ENCODE measurements around the gene HIC1. TPM values are rescaled to one million over a fixed set of nuclear protein-coding genes. Genes with fewer than 3 reads are reported as not detected.

The HIC1 gene
- total RNA-seq, 4 donors from 2014 or later: 9.1 to 32.5 (median 14.7) TPM

DNA sequence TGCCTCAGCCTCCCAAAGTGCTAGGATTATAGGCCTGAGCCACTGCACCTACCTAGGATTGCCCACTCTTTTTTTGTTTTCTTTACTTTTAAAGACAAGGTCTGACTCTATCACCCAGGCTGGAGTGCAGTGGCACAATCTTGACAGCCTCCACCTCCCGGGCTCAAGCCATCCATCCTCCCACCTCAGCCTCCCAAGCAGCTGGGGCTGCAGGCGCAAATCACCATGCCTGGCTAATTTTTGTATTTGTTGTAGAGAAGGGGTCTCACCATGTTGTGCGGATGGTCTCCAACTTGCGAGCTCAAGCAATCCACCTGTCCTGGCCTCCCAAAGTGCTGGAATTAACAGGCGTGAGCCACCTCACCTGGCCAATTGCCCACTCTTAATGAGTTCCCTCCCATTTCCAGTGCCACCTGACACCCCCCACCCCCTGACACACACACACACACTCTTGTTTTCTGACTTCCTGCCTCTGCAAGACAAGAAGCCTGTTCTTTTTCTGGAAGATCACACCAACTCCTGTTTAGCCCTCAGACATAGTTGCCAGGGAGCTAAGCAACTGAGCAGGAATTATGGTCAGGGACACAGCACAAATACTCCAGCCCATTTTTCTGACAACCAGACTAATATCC is 10.5 kb upstream of the HIC1 start:
- intact Hi-C loops (cut with DNase I; ENCODE audit: low total_unique reads): no loop called here
- Histone ChIP-seq H3K27ac (no peak overlapping the region), H3K27me3 (peaks cover 11% of the 10 kb centered on the region), H3K36me3 (no peaks in the 10 kb centered on the region), H3K4me1 (peaks cover 16 to 32% (median 22%) of the 10 kb centered on the region in 4 donors), H3K9me3 (no peaks in the 10 kb centered on the region), H3K4me3 (no peak overlapping the region)
- in situ Hi-C loops (cut with MboI; ENCODE audit: low pct_ligation_motif_present in 1 of 4, low pct_unique_long_range_greater_than_20kb in 1 of 4, low sequenced_read_pairs in 3 of 4): loop anchor here in 3 of 4 donors (25.0 kb wide), 3 partner anchors 332 to 382 kb away; partner anchors contain the start of genes PRPF8 (in 1 of the 3), TLCD2 (in 1 of the 3) and WDR81 (in 1 of the 3)
- no peak for DNase-seq
- WGBS, 2 donors (ENCODE audit: low coverage in 1 of 2): 98% methylated on average over 5 of the region's 5 CpGs; no CpG with 5 or more reads in 1 of the 2 donors
- TF ChIP-seq POLR2AphosphoS5 (IDR thresholded peaks at IDR 0.05) (no peak), POLR2A (IDR thresholded peaks at IDR 0.05) (no peak), EP300 (IDR thresholded peaks at IDR 0.05; ENCODE audit: low read depth) (no peak)
- TF ChIP-seq, protein P1, sequence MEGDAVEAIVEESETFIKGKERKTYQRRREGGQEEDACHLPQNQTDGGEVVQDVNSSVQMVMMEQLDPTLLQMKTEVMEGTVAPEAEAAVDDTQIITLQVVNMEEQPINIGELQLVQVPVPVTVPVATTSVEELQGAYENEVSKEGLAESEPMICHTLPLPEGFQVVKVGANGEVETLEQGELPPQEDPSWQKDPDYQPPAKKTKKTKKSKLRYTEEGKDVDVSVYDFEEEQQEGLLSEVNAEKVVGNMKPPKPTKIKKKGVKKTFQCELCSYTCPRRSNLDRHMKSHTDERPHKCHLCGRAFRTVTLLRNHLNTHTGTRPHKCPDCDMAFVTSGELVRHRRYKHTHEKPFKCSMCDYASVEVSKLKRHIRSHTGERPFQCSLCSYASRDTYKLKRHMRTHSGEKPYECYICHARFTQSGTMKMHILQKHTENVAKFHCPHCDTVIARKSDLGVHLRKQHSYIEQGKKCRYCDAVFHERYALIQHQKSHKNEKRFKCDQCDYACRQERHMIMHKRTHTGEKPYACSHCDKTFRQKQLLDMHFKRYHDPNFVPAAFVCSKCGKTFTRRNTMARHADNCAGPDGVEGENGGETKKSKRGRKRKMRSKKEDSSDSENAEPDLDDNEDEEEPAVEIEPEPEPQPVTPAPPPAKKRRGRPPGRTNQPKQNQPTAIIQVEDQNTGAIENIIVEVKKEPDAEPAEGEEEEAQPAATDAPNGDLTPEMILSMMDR (IDR thresholded peaks at IDR 0.05): no peak

DNA sequence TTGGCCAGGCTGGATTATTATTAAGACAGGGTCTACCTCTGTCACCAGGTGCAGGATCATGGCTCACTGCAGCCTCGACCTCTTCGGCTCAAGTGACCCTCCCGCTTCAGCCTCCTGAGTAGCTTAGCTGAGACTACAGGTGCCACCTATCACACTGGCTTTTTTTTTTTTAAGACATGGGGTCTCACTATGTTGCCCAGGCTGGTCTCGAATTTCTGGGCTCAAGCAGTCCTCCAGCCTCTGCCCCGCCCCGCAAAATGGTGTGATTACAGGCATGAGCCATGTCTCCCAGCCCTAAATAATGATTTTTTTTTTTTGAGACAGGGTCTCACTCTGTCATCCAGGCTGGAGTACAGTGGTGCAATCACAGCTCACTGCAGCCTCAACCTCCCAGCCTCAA is 7.3 kb upstream of the HIC1 start:
- H3K36me3 ChIP-seq: no peaks in the 10 kb centered on the region
- TF ChIP-seq, protein P1 (IDR thresholded peaks at IDR 0.05): no peak
- TF ChIP-seq EP300 (IDR thresholded peaks at IDR 0.05; ENCODE audit: low read depth): no peak
- no peak for TF ChIP-seq POLR2A (IDR thresholded peaks at IDR 0.05)
- TF ChIP-seq POLR2AphosphoS5 (IDR thresholded peaks at IDR 0.05): no peak
- H3K4me1 ChIP-seq: peaks cover 21 to 42% (median 30%) of the 10 kb centered on the region in 4 donors
- H3K9me3 ChIP-seq: no peaks in the 10 kb centered on the region
- H3K27me3 ChIP-seq: peaks cover 32% of the 10 kb centered on the region
- in situ Hi-C loops (cut with MboI; ENCODE audit: low pct_ligation_motif_present in 1 of 4, low pct_unique_long_range_greater_than_20kb in 1 of 4, low sequenced_read_pairs in 3 of 4): loop anchor here in 3 of 4 donors (25.0 kb wide), 3 partner anchors 335 to 385 kb away; partner anchors contain the start of genes PRPF8 (in 1 of the 3), TLCD2 (in 1 of the 3) and WDR81 (in 1 of the 3)
- DNase-seq: no peak
- intact Hi-C loops (cut with DNase I; ENCODE audit: low total_unique reads): no loop called here
- H3K27ac ChIP-seq: no peak overlapping the region
- 90 to 94% methylated on average over 6 of the region's 6 CpGs for WGBS, 2 donors (ENCODE audit: low coverage in 1 of 2)
- no peak overlapping the region for H3K4me3 ChIP-seq

DNA sequence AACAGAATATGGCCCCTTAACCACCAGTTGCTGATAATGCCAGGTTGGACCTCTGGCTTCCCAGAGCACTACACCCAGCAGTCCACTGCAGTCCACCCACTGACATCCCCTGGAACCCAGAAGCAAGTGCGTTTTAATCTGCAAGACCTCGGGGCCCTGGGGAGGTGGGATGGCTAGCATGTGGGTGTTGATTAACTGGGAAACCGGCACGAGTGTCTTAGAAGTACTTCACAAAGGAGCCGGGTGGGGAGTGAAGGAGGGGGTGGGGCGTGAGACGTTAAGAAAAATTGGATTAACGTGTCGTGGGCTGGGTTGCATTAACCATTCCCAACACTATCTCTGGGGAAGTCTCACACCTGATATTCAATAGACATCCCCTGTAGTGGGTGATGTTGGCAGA is 6.1 kb upstream of the HIC1 start:
- intact Hi-C loops (cut with DNase I; ENCODE audit: low total_unique reads): no loop called here
- in situ Hi-C loops (cut with MboI; ENCODE audit: low pct_ligation_motif_present in 1 of 4, low pct_unique_long_range_greater_than_20kb in 1 of 4, low sequenced_read_pairs in 3 of 4): loop anchor here in 3 of 4 donors (25.0 kb wide), 3 partner anchors 337 to 387 kb away; partner anchors contain the start of genes PRPF8 (in 1 of the 3), TLCD2 (in 1 of the 3) and WDR81 (in 1 of the 3)
- 17% methylated on average over 9 of the region's 9 CpGs; no CpG with 5 or more reads in 1 of the 2 donors for WGBS, 2 donors (ENCODE audit: low coverage in 1 of 2)
- peaks cover 16 to 36% (median 30%) of the 10 kb centered on the region in 4 donors for H3K4me1 ChIP-seq
- peaks cover 42% of the 10 kb centered on the region for H3K27me3 ChIP-seq
- TF ChIP-seq EP300 (IDR thresholded peaks at IDR 0.05; ENCODE audit: low read depth) (no peak), POLR2A (IDR thresholded peaks at IDR 0.05) (no peak), POLR2AphosphoS5 (IDR thresholded peaks at IDR 0.05) (no peak)
- TF ChIP-seq, protein P1 (IDR thresholded peaks at IDR 0.05): no peak
- H3K4me3 ChIP-seq: peak overlapping the region in 1 of 4 donors; percentile 81
- no peaks in the 10 kb centered on the region for H3K36me3 ChIP-seq
- H3K9me3 ChIP-seq: no peaks in the 10 kb centered on the region
- no peak overlapping the region for H3K27ac ChIP-seq
- no peak for DNase-seq
